NT2/D1 (cell line): ENCODE data around the gene EXOC7.
A peak's percentile ranks its signal among the peaks of the same experiment; 100 is the strongest.

Experiments used
- DNase-seq: peaks from one replicate; pipeline ENCODE4 v3.0.0-alpha.2; 2011; ENCODE audit warnings: low read depth, low spot score
- H3K27me3 ChIP-seq: 2 replicates; pipeline ENCODE4 v1.6.0; 2011; ENCODE audit warnings: mild to moderate bottlenecking; ENCODE audit not compliant: insufficient read length, insufficient read depth
- H3K36me3 ChIP-seq: 2 replicates; pipeline ENCODE4 v1.6.1; 2011; ENCODE audit warnings: mild to moderate bottlenecking, low read length, mixed read lengths; ENCODE audit not compliant: insufficient read depth, insufficient read length
- H3K4me1 ChIP-seq: 2 replicates; pipeline ENCODE4 v1.5.1; 2011; ENCODE audit not compliant: insufficient read depth, insufficient read length
- H3K4me3 ChIP-seq: 2 replicates; pipeline ENCODE4 v1.5.1; 2011; ENCODE audit warnings: low read depth; ENCODE audit not compliant: insufficient read length
- H3K9ac ChIP-seq: 2 replicates; pipeline ENCODE4 v1.6.0; 2011; ENCODE audit warnings: low read depth; ENCODE audit not compliant: insufficient read length
- H3K9me3 ChIP-seq: 2 replicates; pipeline ENCODE4 v1.5.1; 2011; ENCODE audit warnings: mild to moderate bottlenecking, low read length; ENCODE audit not compliant: insufficient read depth
- SUZ12 ChIP-seq: IDR thresholded peaks from 2 replicates; pipeline ENCODE4 v1.6.1; 2011; ENCODE audit not compliant: insufficient read length, insufficient read depth; ENCODE audit errors: extremely low read depth
- YY1 ChIP-seq: IDR thresholded peaks from 2 replicates; pipeline ENCODE4 v1.6.1; 2011; ENCODE audit not compliant: insufficient read length, insufficient read depth
- ZNF274 ChIP-seq: IDR thresholded peaks from 2 replicates; pipeline ENCODE4 v1.6.1; 2011; ENCODE audit warnings: mild to moderate bottlenecking, low read depth, low read length

The EXOC7 gene

GRCh38 chr17:76136276-76137000 lies 32.9 kb upstream of the EXOC7 start:
- peaks cover 44% of the 10 kb centered on the region for H3K4me1 ChIP-seq

GRCh38 chr17:76135810-76136188 lies 32.2 kb upstream of the EXOC7 start:
- no peak for DNase-seq
- H3K36me3 ChIP-seq, result no peaks in the 10 kb centered on the region
- H3K9me3 ChIP-seq, result no peaks in the 10 kb centered on the region
- peak overlapping the region; percentile 15 for H3K4me3 ChIP-seq
- H3K27me3 ChIP-seq, result peaks cover 98% of the 10 kb centered on the region
- H3K4me1 ChIP-seq, result peaks cover 45% of the 10 kb centered on the region
- peak overlapping the region; percentile 69 for H3K9ac ChIP-seq
- TF ChIP-seq ZNF274 (no peak), YY1 (no peak), SUZ12 (no peak)

More at GRCh38 chr17:76136276-76137000, 32.9 kb upstream of the EXOC7 start:
- Histone ChIP-seq H3K27me3 (peaks cover 98% of the 10 kb centered on the region), H3K4me3 (no peak overlapping the region), H3K9me3 (no peaks in the 10 kb centered on the region), H3K36me3 (no peaks in the 10 kb centered on the region), H3K9ac (no peak overlapping the region)
- no peak for DNase-seq
- no peak for TF ChIP-seq SUZ12
- TF ChIP-seq YY1, result no peak
- no peak for TF ChIP-seq ZNF274

- H3K4me1 ChIP-seq, result peaks cover 51% of the 10 kb centered on the region
- no peak for TF ChIP-seq ZNF274
- no peak for TF ChIP-seq SUZ12
- no peak for TF ChIP-seq YY1
- DNase-seq, result no peak
- H3K9ac ChIP-seq, result peak overlapping the region; percentile 69
- H3K9me3 ChIP-seq, result no peaks in the 10 kb centered on the region
- H3K36me3 ChIP-seq, result no peaks in the 10 kb centered on the region
- H3K4me3 ChIP-seq, result peak overlapping the region; percentile 31
- H3K27me3 ChIP-seq, result peaks cover 98% of the 10 kb centered on the region
Measured at GRCh38 chr17:76134911-76135809, 31.6 kb upstream of the EXOC7 start.

GRCh38 chr17:76132574-76133338 lies 29.2 kb upstream of the EXOC7 start:
- Histone ChIP-seq H3K9me3 (no peaks in the 10 kb centered on the region), H3K27me3 (peaks cover 77% of the 10 kb centered on the region), H3K4me3 (no peak overlapping the region), H3K36me3 (no peaks in the 10 kb centered on the region), H3K4me1 (peaks cover 37% of the 10 kb centered on the region), H3K9ac (no peak overlapping the region)
- no peak for DNase-seq
- no peak for TF ChIP-seq SUZ12
- TF ChIP-seq YY1, result no peak

GRCh38 chr17:76131692-76132573 lies 28.3 kb upstream of the EXOC7 start:
- H3K9me3 ChIP-seq, result no peaks in the 10 kb centered on the region
- peaks cover 73% of the 10 kb centered on the region for H3K27me3 ChIP-seq
- H3K9ac ChIP-seq, result no peak overlapping the region
- DNase-seq, result no peak
- TF ChIP-seq ZNF274, result no peak
- no peak for TF ChIP-seq SUZ12
- TF ChIP-seq YY1, result no peak
- H3K36me3 ChIP-seq, result no peaks in the 10 kb centered on the region
- peaks cover 29% of the 10 kb centered on the region for H3K4me1 ChIP-seq
- no peak overlapping the region for H3K4me3 ChIP-seq

GRCh38 chr17:76131051-76131691 lies 27.6 kb upstream of the EXOC7 start:
- H3K9me3 ChIP-seq, result no peaks in the 10 kb centered on the region
- peaks cover 26% of the 10 kb centered on the region for H3K4me1 ChIP-seq
- no peak for DNase-seq
- no peak overlapping the region for H3K9ac ChIP-seq
- no peak for TF ChIP-seq YY1
- no peak for TF ChIP-seq ZNF274
- TF ChIP-seq SUZ12, result no peak
- no peak overlapping the region for H3K4me3 ChIP-seq
- H3K36me3 ChIP-seq, result no peaks in the 10 kb centered on the region
- H3K27me3 ChIP-seq, result peaks cover 69% of the 10 kb centered on the region
